Keratinocyte (primary cell): ENCODE results near the gene TNNT3. TPM values are rescaled to one million over a fixed set of nuclear protein-coding genes. Genes with fewer than 3 reads are reported as not detected.
A peak's percentile ranks its signal among the peaks of the same experiment; 100 is the strongest.

ENCODE experiments used
- DNase-seq: peaks from one replicate; pipeline ENCODE4 v3.0.0-alpha.2; 2011; ENCODE audit warnings: low read depth, missing footprints, low spot score
- FAIRE-seq: peaks from 2 replicates; lab custom pipeline; 2011; peaks lifted over from hg19 to GRCh38; lab: Jason Lieb, UNC
- H2AFZ ChIP-seq: 2 replicates; pipeline ENCODE4 v1.6.0; 2012; ENCODE audit warnings: low read length, control low read depth, inconsistent platforms; ENCODE audit not compliant: control insufficient read depth
- H3K27ac ChIP-seq: 2 replicates; pipeline ENCODE4 v1.5.1; 2011; ENCODE audit warnings: low read length; ENCODE audit not compliant: control insufficient read depth, insufficient read depth
- H3K27me3 ChIP-seq: 3 replicates; pipeline ENCODE4 v1.6.0; 2011; ENCODE audit warnings: low read length; ENCODE audit not compliant: control insufficient read depth, insufficient read depth; ENCODE audit errors: extremely low read depth
- H3K36me3 ChIP-seq, 2 experiments: 2 replicates in 1 of 2; 3 replicates in 1 of 2; pipeline ENCODE4 v1.5.1; 2011; ENCODE audit warnings: low read length in 2 of 2, mild to moderate bottlenecking in 1 of 2; ENCODE audit not compliant: control insufficient read depth in 2 of 2, insufficient read depth in 2 of 2; ENCODE audit errors: extremely low read depth in 1 of 2
- H3K4me1 ChIP-seq: 3 replicates; pipeline ENCODE4 v1.5.1; 2011; ENCODE audit warnings: low read length; ENCODE audit not compliant: control insufficient read depth, insufficient read depth; ENCODE audit errors: extremely low read depth
- H3K4me2 ChIP-seq: 3 replicates; pipeline ENCODE4 v1.6.0; 2011; ENCODE audit warnings: low read depth, low read length; ENCODE audit not compliant: control insufficient read depth, insufficient read depth; ENCODE audit errors: extremely low read depth
- H3K4me3 ChIP-seq, 3 experiments: fragments of 200-600 bp in 1 of 3; sonication (generic) in 1 of 3; 2 replicates in 2 of 3; 3 replicates in 1 of 3; pipeline ENCODE4 v1.5.1; 2011 to 2016; ENCODE audit warnings: low read length in 3 of 3, mild to moderate bottlenecking in 3 of 3, control low read depth in 2 of 3, inconsistent platforms in 1 of 3, low read depth in 1 of 3, mixed read lengths in 1 of 3, mixed run types in 1 of 3, moderate library complexity in 1 of 3; ENCODE audit not compliant: control insufficient read depth in 2 of 3, insufficient read depth in 2 of 3; ENCODE audit errors: extremely low read depth in 1 of 3
- H3K79me2 ChIP-seq: 2 replicates; pipeline ENCODE4 v1.6.0; 2012; ENCODE audit warnings: low read length; ENCODE audit not compliant: control insufficient read depth, insufficient read depth
- H3K9ac ChIP-seq: 3 replicates; pipeline ENCODE4 v1.6.0; 2011; ENCODE audit warnings: low read length; ENCODE audit not compliant: control insufficient read depth, insufficient read depth; ENCODE audit errors: extremely low read depth
- H3K9me1 ChIP-seq: 3 replicates; pipeline ENCODE4 v1.6.0; 2011; ENCODE audit warnings: low read length; ENCODE audit not compliant: control insufficient read depth, insufficient read depth; ENCODE audit errors: extremely low read depth
- H3K9me3 ChIP-seq: 2 replicates; pipeline ENCODE4 v1.5.1; 2012; ENCODE audit warnings: low read depth, low read length; ENCODE audit not compliant: control insufficient read depth
- H4K20me1 ChIP-seq: 3 replicates; pipeline ENCODE4 v1.6.0; 2011; ENCODE audit warnings: low read length; ENCODE audit not compliant: control insufficient read depth, insufficient read depth; ENCODE audit errors: extremely low read depth
- EZH2 ChIP-seq: IDR thresholded peaks from one replicate; pipeline ENCODE4 v1.6.1; 2012; ENCODE audit warnings: inconsistent platforms, mild to moderate bottlenecking, low read length, moderate library complexity
- dilution Hi-C: fragments of 300-500 bp; cut with MboI; formaldehyde crosslinking; loops from one replicate; pipeline ENCODE4 v1.7.0; 2020; ENCODE audit warnings: low sequenced_read_pairs; ENCODE audit not compliant: extremely low pct_ligation_motif_present
- polyA plus RNA-seq, 5 experiments: library from polyadenylated mRNA; depleted of rRNA in 3 of 5; stranded (reverse) in 3 of 5; stranded (forward) in 1 of 5; unstranded in 1 of 5; fragments of >200 nt; gene quantifications; 1 replicate in 1 of 5; 2 replicates in 3 of 5; 3 replicates in 1 of 5; pipeline versions ENCODE4 v1.2.1 to v1.2.3, GENCODE V29; 2011 to 2012; ENCODE audit warnings: missing spikeins in 2 of 5, low read depth in 1 of 5, low replicate concordance in 1 of 5
- TF ChIP-seq, protein P1 (sequence below), 3 experiments: IDR thresholded peaks in 1 of 3; conservative IDR thresholded peaks in 1 of 3; optimal IDR thresholded peaks in 1 of 3; 2 replicates in 2 of 3; 3 replicates in 1 of 3; pipeline versions ENCODE3 to v1.5.1; 2011; ENCODE audit warnings: low read length in 3 of 3, mild to moderate bottlenecking in 3 of 3, moderate library complexity in 2 of 3, control low read depth in 1 of 3, inconsistent platforms in 1 of 3; ENCODE audit not compliant: insufficient read depth in 2 of 3; ENCODE audit errors: extremely low read depth in 1 of 3

Gene TNNT3
- polyA plus RNA-seq, 1 donor (not counting 4 experiments of a cell fraction or from before 2014, with no cell fraction given): 0.09 TPM

DNA sequence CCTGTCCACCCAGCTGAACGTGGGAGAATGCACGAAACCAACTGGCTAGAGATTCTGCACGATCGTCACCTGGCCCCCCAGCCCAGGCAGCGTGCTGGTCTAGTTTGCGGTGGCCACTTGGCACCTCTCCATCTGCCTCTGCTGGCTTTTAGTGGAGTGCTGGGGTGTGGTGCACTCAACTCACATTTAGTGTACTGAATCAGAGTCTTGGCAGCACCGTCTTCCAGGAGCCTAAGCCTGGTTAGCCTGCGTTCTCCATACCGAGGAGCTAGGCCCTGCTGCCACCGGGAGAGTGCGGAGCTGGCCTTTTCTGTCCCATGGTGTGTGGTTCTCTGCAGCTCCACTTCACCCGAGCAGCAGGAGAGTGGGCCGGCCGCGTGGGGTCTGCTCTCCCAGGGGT is 30.4 kb downstream of the TNNT3 start:
- DNase-seq: no peak
- Histone ChIP-seq H3K27me3 (no peaks in the 10 kb centered on the region), H2AFZ (no peak overlapping the region), H3K9ac (no peak overlapping the region), H3K27ac (no peak overlapping the region), H4K20me1 (no peaks in the 10 kb centered on the region), H3K79me2 (no peaks in the 10 kb centered on the region), H3K36me3 (no peaks in the 10 kb centered on the region), H3K9me1 (no peaks in the 10 kb centered on the region), H3K4me2 (no peak overlapping the region), H3K4me3 (no peak overlapping the region), H3K9me3 (no peaks in the 10 kb centered on the region), H3K4me1 (no peaks in the 10 kb centered on the region)
- TF ChIP-seq, protein P1, sequence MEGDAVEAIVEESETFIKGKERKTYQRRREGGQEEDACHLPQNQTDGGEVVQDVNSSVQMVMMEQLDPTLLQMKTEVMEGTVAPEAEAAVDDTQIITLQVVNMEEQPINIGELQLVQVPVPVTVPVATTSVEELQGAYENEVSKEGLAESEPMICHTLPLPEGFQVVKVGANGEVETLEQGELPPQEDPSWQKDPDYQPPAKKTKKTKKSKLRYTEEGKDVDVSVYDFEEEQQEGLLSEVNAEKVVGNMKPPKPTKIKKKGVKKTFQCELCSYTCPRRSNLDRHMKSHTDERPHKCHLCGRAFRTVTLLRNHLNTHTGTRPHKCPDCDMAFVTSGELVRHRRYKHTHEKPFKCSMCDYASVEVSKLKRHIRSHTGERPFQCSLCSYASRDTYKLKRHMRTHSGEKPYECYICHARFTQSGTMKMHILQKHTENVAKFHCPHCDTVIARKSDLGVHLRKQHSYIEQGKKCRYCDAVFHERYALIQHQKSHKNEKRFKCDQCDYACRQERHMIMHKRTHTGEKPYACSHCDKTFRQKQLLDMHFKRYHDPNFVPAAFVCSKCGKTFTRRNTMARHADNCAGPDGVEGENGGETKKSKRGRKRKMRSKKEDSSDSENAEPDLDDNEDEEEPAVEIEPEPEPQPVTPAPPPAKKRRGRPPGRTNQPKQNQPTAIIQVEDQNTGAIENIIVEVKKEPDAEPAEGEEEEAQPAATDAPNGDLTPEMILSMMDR (optimal IDR thresholded peaks at IDR 0.05 in 1 of 3, IDR thresholded peaks at IDR 0.05 in 1 of 3, conservative IDR thresholded peaks at IDR 0.05 in 1 of 3; ENCODE audit: extremely low read depth in 1 of 3, insufficient read depth in 2 of 3, low read length in 3 of 3): no peak
- no peak for TF ChIP-seq EZH2
- FAIRE-seq: peak; percentile 44
- dilution Hi-C loops: no loop called here

DNA sequence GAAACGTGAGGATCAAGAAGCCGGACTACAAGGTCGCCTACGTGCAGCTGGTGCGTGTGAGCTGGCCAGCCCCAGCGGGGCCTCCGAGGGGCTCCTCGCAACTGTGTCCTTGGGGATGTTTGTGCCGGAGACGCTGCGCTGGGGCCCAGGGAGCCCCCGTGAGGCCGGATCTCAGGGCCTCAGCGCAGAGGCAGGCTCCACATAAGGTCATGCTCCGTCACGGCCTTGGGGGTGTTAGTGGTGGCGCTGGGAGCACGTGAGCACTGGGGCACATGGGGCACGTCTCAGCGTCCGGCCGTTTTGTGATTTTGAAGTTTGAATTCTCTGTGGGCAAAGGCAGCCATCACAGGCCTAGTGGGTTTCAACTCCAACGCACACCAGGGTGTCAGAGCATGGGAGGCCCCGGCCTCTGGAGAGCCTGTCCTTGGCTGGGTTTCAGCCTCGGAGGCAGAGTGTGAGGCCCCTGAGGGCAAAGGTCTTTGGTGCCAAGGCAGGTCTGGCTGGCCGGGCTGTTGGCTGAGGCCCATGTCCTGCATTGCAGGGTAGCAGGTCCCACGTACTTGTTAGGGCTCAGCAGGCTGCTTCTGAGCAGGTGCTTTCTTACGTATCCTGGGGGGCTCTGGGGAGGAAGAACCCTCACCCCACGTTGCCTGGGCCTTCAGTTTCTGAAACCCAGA is 33.4 kb downstream of the TNNT3 start:
- Histone ChIP-seq H2AFZ (no peak overlapping the region), H3K9ac (no peak overlapping the region), H3K79me2 (no peaks in the 10 kb centered on the region), H4K20me1 (no peaks in the 10 kb centered on the region), H3K9me3 (no peaks in the 10 kb centered on the region), H3K36me3 (no peaks in the 10 kb centered on the region), H3K9me1 (no peaks in the 10 kb centered on the region), H3K4me2 (no peak overlapping the region), H3K27ac (no peak overlapping the region), H3K4me3 (no peak overlapping the region), H3K27me3 (no peaks in the 10 kb centered on the region), H3K4me1 (no peaks in the 10 kb centered on the region)
- dilution Hi-C loops: no loop called here
- FAIRE-seq (no peak), DNase-seq (no peak)
- TF ChIP-seq EZH2: no peak
- TF ChIP-seq, protein P1 (optimal IDR thresholded peaks at IDR 0.05 in 1 of 3, IDR thresholded peaks at IDR 0.05 in 1 of 3, conservative IDR thresholded peaks at IDR 0.05 in 1 of 3; ENCODE audit: extremely low read depth in 1 of 3, insufficient read depth in 2 of 3, low read length in 3 of 3): no peak
